ENCODE data around the gene SDCCAG8.

SDCCAG8 gene

DNA sequence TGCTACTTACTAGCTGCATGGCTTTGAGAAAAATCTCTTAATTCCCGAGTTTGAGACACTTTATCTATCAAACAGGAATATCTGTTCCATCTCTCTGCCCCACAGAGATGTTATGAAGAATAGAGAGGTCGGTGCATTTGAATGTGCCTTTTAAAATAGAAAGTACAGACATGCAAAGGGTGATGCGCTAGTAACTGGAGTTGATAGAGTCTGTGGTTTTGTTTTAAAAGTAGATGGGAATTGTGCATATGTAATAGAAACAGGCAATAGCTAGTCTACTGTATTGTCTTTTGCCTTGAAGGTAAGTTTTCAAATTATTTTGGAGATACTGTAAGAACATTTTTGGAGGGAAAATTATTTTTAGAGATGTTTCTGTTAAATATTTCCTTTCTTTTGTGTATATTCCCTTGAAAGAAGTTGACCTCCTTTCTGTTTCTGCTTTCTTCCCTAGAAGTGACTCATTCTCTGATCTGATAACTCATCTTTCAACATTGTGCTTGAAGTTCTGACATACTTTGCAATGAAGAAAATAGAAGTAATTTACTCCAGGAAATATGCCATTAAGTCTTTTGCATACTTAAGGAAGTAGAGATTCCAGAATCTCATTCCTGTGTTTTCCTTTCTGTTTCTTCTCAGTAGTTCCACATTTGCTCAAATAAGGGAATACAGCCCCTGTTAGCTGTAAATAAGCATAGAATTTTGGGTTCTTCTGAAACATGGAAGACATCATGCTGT is 151.6 kb downstream of the SDCCAG8 start:
- H3K9ac ChIP-seq, result no peak overlapping the region

GRCh38 chr1:243408479-243408878 is 152.6 kb downstream of the SDCCAG8 start:
- Histone ChIP-seq H3K4me3 (ENCODE audit: low read depth, low read length) (no peak overlapping the region), H2AFZ (no peak overlapping the region), H3K36me3 (ENCODE audit: control insufficient read depth, insufficient read depth, low read length) (no peaks in the 10 kb centered on the region), H3K4me1 (no peaks in the 10 kb centered on the region), H3K27ac (no peak overlapping the region), H3K79me2 (no peaks in the 10 kb centered on the region), H3K9me3 (ENCODE audit: control insufficient read depth, low read length) (no peaks in the 10 kb centered on the region), H3K27me3 (ENCODE audit: control insufficient read depth, insufficient read depth, low read length) (no peaks in the 10 kb centered on the region), H3K4me2 (ENCODE audit: low read length) (no peak overlapping the region), H3K9ac (no peak overlapping the region)
- TF ChIP-seq, protein P1, sequence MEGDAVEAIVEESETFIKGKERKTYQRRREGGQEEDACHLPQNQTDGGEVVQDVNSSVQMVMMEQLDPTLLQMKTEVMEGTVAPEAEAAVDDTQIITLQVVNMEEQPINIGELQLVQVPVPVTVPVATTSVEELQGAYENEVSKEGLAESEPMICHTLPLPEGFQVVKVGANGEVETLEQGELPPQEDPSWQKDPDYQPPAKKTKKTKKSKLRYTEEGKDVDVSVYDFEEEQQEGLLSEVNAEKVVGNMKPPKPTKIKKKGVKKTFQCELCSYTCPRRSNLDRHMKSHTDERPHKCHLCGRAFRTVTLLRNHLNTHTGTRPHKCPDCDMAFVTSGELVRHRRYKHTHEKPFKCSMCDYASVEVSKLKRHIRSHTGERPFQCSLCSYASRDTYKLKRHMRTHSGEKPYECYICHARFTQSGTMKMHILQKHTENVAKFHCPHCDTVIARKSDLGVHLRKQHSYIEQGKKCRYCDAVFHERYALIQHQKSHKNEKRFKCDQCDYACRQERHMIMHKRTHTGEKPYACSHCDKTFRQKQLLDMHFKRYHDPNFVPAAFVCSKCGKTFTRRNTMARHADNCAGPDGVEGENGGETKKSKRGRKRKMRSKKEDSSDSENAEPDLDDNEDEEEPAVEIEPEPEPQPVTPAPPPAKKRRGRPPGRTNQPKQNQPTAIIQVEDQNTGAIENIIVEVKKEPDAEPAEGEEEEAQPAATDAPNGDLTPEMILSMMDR (IDR thresholded peaks at IDR 0.05), result no peak

More for the DNA sequence above, 151.6 kb downstream of the SDCCAG8 start:
- H3K27ac ChIP-seq, result no peak overlapping the region
- H3K27me3 ChIP-seq (ENCODE audit: control insufficient read depth, insufficient read depth, low read length), result no peaks in the 10 kb centered on the region
- no peaks in the 10 kb centered on the region for H3K4me1 ChIP-seq
- no peaks in the 10 kb centered on the region for H3K9me3 ChIP-seq (ENCODE audit: control insufficient read depth, low read length)
- TF ChIP-seq, protein P1 (IDR thresholded peaks at IDR 0.05), result no peak
- H3K36me3 ChIP-seq (ENCODE audit: control insufficient read depth, insufficient read depth, low read length), result no peaks in the 10 kb centered on the region
- H3K79me2 ChIP-seq, result no peaks in the 10 kb centered on the region
- no peak overlapping the region for H3K4me3 ChIP-seq (ENCODE audit: low read depth, low read length)
- no peak overlapping the region for H2AFZ ChIP-seq
- H3K4me2 ChIP-seq (ENCODE audit: low read length), result no peak overlapping the region

DNA sequence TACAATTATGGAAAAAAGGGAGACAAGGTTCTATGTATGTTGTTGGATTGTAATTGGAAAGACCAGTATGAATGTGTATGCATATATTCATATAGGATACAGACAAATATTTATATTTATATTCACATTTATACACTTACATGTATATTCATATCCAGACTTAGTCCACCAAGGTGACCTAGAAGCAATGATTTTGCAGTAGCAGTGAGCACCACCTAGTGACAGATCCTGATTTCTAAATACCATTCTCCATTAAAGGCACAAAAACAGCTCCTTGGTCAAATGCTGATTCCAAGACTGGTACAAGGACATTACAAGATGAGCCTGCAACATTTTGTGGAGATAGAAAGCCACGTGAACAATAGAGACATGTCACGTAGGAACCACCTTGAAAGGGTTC is 153.4 kb downstream of the SDCCAG8 start:
- no peak overlapping the region for H2AFZ ChIP-seq
- H3K9ac ChIP-seq, result no peak overlapping the region
- TF ChIP-seq, protein P1 (IDR thresholded peaks at IDR 0.05), result peak; percentile 13
- no peaks in the 10 kb centered on the region for H3K4me1 ChIP-seq
- no peaks in the 10 kb centered on the region for H3K36me3 ChIP-seq (ENCODE audit: control insufficient read depth, insufficient read depth, low read length)
- H3K27me3 ChIP-seq (ENCODE audit: control insufficient read depth, insufficient read depth, low read length), result no peaks in the 10 kb centered on the region
- no peaks in the 10 kb centered on the region for H3K9me3 ChIP-seq (ENCODE audit: control insufficient read depth, low read length)
- H3K79me2 ChIP-seq, result no peaks in the 10 kb centered on the region
- H3K4me2 ChIP-seq (ENCODE audit: low read length), result no peak overlapping the region
- H3K27ac ChIP-seq, result no peak overlapping the region
- H3K4me3 ChIP-seq (ENCODE audit: low read depth, low read length), result no peak overlapping the region

- Histone ChIP-seq H3K27me3 (ENCODE audit: control insufficient read depth, insufficient read depth, low read length) (no peaks in the 10 kb centered on the region), H3K9me3 (ENCODE audit: control insufficient read depth, low read length) (no peaks in the 10 kb centered on the region), H3K79me2 (no peaks in the 10 kb centered on the region), H3K4me1 (no peaks in the 10 kb centered on the region), H3K4me2 (ENCODE audit: low read length) (no peak overlapping the region), H3K36me3 (ENCODE audit: control insufficient read depth, insufficient read depth, low read length) (no peaks in the 10 kb centered on the region), H3K9ac (no peak overlapping the region), H2AFZ (no peak overlapping the region), H3K4me3 (ENCODE audit: low read depth, low read length) (no peak overlapping the region), H3K27ac (no peak overlapping the region)
- TF ChIP-seq, protein P1 (IDR thresholded peaks at IDR 0.05), result no peak
These were observed 155.6 kb downstream of the SDCCAG8 start for GRCh38 chr1:243411472-243411871.
